DMS79 (cell line): ENCODE data around the gene CCN6.
"Not testable (repeated sequence)": the region's sequence is repeated elsewhere in the genome, so short reads cannot be mapped to it uniquely, and the experiment has no call there.

ENCODE experiments used
- DNase-seq: peaks from one replicate; lab custom pipeline; 2025; lab: John Stamatoyannopoulos, UW

Gene CCN6

DNA sequence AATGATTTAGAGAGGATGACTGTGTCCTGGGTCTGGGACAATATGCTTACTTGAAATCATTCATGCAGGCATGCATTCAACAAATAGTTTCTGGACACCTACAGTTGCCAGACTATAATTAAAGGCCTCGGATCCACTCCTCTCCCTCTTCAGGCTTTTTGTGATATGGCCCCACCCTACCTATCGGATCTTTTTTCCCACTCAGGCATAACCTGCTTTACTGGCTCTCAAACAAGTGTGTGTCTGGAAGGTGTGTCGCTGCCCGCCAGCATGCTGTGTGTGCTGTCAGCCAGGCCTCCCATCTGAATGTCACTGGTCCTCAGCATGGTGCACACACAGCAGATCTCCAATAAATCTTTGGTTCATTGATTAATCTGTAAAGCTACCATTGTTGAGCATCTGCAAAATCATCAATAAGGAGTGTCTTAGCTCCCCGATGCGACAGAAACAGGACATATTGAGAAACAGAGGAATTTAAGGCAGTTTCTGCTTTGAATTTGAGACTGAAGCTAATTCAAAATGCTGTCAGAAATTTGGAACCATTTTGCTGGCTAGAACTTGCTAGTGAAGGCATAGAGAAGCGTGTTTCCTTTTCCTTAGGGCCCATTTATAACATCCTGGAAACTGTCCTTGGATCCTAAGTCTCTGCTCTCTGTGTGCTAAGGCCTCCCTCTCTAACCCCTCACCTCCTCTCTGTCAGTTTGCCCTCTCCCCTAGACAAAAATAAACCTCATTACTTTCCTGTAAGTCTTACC is 23.5 kb upstream of the CCN6 start:
- DNase-seq, result peak; percentile 14

GRCh38 chr6:112030961-112031660 is 22.8 kb upstream of the CCN6 start:
- peak; percentile 41 for DNase-seq

GRCh38 chr6:112031960-112032359 is 21.9 kb upstream of the CCN6 start:
- DNase-seq, result no peak

GRCh38 chr6:112032728-112033127 is 21.2 kb upstream of the CCN6 start:
- DNase-seq, result no peak

DNA sequence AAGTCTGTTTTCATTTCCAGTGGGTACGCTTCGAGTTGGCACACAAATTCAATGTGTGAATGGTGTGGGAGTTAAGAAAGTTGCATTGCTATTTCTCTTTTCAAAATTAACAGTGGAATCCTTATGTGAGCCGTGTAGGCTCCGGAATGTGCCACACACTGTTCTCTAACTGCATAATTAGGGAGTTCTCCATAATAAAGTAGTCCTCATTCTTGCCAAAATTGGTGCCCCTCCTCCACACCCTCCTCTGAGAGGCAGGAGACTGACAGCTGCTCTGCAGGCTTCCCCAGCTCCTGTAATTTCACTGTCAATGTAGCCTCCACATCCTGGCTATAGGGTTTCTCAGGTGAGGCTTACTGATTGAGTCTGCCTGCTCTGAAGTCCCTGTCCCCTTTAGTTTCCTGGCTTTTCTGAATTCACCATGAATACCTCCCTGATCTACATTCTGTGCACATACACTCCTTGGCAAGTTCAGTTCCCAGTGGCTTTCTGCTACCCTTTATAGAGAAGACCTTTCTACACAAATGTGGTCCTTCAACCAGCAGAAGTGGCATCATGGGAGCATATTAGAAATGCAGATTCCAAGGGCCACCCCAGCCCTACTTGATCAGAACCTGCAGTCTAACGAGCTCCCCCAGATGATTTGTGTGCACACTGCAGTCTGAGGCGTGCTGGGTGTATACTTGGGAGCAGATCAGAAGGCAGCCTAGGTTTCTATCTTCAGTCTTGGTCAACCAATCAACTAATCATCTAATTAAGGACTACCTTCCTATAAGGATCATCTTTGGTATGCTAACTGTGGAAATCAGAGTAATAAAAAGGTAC is 19.9 kb upstream of the CCN6 start:
- no peak for DNase-seq

DNA sequence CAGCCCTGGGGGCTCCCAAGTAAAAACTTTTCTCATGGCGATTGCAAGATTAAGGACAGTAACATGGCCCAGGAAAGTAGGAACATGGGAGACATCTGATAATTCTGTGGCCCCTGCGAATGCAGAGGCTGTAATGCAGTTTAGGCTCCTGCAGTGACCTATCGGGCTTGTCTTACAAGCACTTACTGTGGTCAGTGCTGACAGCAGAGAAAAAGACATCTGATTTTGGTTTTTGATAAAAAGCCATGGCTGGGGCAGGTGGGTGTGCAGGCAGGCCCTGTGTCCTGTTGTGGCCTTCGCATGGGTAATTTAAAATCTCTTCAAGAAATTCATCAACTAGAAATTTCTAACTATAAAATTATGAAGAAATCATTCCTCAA is 19.3 kb upstream of the CCN6 start:
- no peak for DNase-seq

DNA sequence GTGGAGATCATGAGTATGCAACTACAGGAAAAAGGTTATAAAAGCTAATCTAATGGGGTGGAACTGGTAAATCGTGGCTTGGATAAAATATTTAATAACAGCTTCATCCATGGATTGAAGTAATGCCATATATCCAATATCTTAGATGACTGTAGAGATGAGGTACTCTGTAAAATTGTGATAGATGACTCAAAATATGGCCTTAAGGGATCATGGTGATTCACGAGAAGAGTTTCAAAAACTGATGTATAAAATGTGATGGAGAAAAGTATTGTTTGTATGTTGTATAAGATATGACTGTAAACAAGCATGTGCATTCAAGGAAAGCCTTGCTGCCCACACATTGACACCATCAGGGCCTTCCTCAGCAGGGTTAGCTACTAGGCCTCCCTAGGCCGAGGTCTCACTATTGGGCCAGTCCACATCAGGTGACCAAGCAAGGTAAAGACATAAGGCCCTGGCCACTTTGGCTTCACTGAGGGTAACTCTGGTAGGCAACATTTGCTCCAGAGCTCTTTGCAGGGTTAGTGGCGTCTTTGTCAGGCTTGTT is 17.7 kb upstream of the CCN6 start:
- DNase-seq, result no peak

DNA sequence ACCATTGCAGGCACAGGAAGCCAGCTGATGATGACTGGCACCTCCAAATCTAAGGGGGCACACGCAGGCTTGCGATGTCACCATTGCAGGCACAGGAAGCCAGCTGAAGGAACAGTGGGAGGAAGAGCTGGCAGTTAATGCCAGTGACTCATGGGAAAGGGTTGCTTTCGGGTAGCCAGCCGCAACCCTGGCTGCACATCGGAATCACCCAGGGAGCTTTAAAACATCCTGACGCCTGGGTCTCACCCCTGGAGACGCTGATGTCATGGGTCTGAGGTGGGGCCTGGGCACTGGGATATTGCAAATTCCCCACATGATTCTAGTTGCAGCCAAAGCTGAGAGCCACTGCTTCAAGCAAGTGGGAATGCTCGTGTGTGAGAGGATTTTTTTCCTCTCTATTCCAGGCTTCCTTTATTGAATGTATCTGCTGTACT is 16.1 kb upstream of the CCN6 start:
- no peak for DNase-seq

GRCh38 chr6:112038268-112038667 is 15.6 kb upstream of the CCN6 start:
- no peak for DNase-seq

- DNase-seq, result no peak
Observed at GRCh38 chr6:112038756-112039430, 15.0 kb upstream of the CCN6 start.

GRCh38 chr6:112039431-112039770 is 14.5 kb upstream of the CCN6 start:
- DNase-seq, result no peak

DNA sequence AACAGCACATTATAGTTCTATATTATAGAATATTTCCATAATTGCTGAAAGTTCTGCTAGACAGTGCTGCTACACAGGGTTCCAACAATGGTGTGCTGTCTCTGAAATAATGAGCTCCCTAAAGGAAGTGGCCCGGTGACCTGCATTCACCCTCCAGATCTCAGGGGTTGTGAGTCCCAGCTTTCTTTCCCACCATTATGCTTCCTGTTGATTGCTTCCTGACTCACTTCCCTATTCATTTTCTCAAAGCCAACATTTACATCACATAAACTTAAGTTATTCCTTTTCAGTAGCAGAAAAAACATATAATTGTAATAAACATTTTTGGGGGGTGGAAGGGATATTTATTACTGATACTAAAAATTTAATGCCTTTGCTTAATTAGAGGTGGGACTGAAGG is 12.9 kb upstream of the CCN6 start:
- no peak for DNase-seq

GRCh38 chr6:112041535-112041934 is 12.4 kb upstream of the CCN6 start:
- DNase-seq, result no peak

- peak; percentile 87 for DNase-seq
Observed at GRCh38 chr6:112043032-112044007, 10.6 kb upstream of the CCN6 start.

- no peak for DNase-seq
Observed at GRCh38 chr6:112044196-112044595, 9.7 kb upstream of the CCN6 start.

DNA sequence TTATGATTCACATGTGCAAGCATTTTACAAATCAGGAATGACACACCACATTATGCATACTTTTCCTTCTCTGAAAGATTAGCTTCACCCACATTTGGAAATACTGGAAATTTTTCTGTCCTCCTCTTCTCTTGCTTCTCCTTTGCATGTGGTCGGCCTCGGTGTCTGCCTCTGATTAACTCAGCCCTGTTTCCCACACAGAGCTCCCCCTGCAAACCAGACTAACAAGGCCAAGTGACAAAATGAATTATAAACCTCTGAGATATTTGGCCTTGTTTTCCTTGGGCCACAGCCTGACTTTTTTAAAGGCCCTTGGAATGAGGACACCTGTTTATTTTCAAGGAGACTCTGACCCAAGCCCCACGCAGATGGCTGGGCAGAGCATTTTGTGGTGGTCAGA is 9.0 kb upstream of the CCN6 start:
- no peak for DNase-seq

GRCh38 chr6:112047523-112047922 is 6.4 kb upstream of the CCN6 start:
- DNase-seq, result not testable (repeated sequence)

GRCh38 chr6:112049026-112049799 is 4.7 kb upstream of the CCN6 start:
- no peak for DNase-seq

DNA sequence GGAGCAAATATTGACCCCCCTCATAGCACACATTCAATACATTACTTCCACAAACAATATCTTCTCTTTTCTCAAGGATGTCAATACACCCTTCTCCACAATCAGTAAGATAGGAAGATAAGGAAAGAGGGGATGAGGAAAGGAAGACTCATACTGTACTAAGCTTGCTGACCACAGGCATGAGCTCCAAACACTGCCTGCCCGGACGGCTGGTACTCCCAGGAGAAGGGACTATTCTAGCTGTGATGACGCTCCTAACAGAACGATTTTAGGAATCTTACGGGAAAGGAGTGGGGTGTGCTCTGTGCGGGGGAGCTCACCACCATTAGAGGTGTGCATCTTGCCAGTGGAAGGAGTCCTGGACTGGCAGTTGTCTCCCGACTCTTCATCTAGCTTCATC is 3.9 kb upstream of the CCN6 start:
- no peak for DNase-seq

- no peak for DNase-seq
Observed at GRCh38 chr6:112050429-112050828, 3.5 kb upstream of the CCN6 start.
